Bronchial epithelial cell (primary cell): ENCODE data around the gene INCA1. TPM values are rescaled to one million over a fixed set of nuclear protein-coding genes. Genes with fewer than 3 reads are reported as not detected.
A peak's percentile ranks its signal among the peaks of the same experiment; 100 is the strongest.

Experiments
- DNase-seq: peaks from one replicate; pipeline ENCODE4 v3.0.0-alpha.2; 2010; ENCODE audit warnings: low read depth
- FAIRE-seq: peaks from 2 replicates; lab custom pipeline; 2011; peaks lifted over from hg19 to GRCh38; lab: Jason Lieb, UNC
- H3K27me3 ChIP-seq: 2 replicates; pipeline ENCODE4 v1.5.1; 2011; ENCODE audit warnings: low read length; ENCODE audit not compliant: control insufficient read depth, insufficient read depth
- H3K36me3 ChIP-seq: 2 replicates; pipeline ENCODE4 v1.5.1; 2011; ENCODE audit warnings: low read length; ENCODE audit not compliant: control insufficient read depth, insufficient read depth
- H3K4me3 ChIP-seq: 2 replicates; pipeline ENCODE4 v1.5.1; 2011; ENCODE audit warnings: mild to moderate bottlenecking, low read depth, low read length, control low read depth
- total RNA-seq: library from RNA; depleted of rRNA; stranded (reverse); fragments of >200 nt; gene quantifications from 2 replicates; pipeline ENCODE4 v1.2.1, GENCODE V29; 2014
- TF ChIP-seq, protein P1 (sequence below): IDR thresholded peaks from 2 replicates; pipeline ENCODE4 v1.5.1; 2011; ENCODE audit warnings: mild to moderate bottlenecking, moderate library complexity, low read length, control low read depth, inconsistent platforms; ENCODE audit not compliant: insufficient read depth, severe bottlenecking

Gene INCA1
- total RNA-seq, 1 donor from 2014 or later = 0.53 TPM

DNA sequence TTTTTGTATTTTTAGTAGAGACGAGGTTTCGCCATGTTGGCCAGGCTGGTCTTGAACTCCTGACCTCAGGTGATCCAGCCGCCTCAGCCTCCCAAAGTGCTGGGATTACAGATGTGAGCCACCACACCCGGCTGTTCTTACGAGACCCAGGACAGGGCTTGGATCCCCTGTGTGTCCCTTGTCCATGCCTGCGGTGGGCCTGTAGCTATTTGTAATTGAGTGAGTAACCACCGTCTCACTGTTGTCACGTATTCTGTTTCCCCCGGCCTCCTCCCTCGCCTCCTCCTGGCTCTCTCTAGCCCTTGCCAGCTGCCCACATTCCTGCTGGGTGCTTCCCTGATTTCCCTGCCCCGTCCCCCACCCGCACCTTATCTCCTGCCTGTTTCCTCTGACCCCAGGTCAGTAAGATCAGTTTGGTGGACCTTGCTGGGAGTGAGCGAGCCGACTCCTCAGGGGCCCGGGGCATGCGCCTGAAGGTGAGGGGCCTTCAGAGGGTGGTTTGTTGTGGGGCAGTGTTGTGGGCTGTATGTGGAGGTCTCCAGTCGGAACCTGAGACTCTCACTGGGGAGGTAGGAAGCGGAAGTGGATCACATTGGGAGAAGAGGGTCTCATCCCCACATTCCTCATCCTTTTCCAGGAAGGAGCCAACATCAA is 6.0 kb upstream of the INCA1 start:
- Histone ChIP-seq H3K36me3 (peaks cover 60% of the 10 kb centered on the region), H3K4me3 (no peak overlapping the region), H3K27me3 (no peaks in the 10 kb centered on the region)
- no peak for DNase-seq
- FAIRE-seq = no peak
- TF ChIP-seq, protein P1, sequence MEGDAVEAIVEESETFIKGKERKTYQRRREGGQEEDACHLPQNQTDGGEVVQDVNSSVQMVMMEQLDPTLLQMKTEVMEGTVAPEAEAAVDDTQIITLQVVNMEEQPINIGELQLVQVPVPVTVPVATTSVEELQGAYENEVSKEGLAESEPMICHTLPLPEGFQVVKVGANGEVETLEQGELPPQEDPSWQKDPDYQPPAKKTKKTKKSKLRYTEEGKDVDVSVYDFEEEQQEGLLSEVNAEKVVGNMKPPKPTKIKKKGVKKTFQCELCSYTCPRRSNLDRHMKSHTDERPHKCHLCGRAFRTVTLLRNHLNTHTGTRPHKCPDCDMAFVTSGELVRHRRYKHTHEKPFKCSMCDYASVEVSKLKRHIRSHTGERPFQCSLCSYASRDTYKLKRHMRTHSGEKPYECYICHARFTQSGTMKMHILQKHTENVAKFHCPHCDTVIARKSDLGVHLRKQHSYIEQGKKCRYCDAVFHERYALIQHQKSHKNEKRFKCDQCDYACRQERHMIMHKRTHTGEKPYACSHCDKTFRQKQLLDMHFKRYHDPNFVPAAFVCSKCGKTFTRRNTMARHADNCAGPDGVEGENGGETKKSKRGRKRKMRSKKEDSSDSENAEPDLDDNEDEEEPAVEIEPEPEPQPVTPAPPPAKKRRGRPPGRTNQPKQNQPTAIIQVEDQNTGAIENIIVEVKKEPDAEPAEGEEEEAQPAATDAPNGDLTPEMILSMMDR = no peak

GRCh38 chr17:5002121-5002788 is 4.9 kb upstream of the INCA1 start:
- Histone ChIP-seq H3K36me3 (peaks cover 51% of the 10 kb centered on the region), H3K4me3 (no peak overlapping the region), H3K27me3 (no peaks in the 10 kb centered on the region)
- DNase-seq (no peak), FAIRE-seq (peak; percentile 77)
- TF ChIP-seq, protein P1 = no peak

- no peak for FAIRE-seq
- peaks cover 38% of the 10 kb centered on the region for H3K36me3 ChIP-seq
Observed at GRCh38 chr17:5000237-5000639, 2.9 kb upstream of the INCA1 start.

DNA sequence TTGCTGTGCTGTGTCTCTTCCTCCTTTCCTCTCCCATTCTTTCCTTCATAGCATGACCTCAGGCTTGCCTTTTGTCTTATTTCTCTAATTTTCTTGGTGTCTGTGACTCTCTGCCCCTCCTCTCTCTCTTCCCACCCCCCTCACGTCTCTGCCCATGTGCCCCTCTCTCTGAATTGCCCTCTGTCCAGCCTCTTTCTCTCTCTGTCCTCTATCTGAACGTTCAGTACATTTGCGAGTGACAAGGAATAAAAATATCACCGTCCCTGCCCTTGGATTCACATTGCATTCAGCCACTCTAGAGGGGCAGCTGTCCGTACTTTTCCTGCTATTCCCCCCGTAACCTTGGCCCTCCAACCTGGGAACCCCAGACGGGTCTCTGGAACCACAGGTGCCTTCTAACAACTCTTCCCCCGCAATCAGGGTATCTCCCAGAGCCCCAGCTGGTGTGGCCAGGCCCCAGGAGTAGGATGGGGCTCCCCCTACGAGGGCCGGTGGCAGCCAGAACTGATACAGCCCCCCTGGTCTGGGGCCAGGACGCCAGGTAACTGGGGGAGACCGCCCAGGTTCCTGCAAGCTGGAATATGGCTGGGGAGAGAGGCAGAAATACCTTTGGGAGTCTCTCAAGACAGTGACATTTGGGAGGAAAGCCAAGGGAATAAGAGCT is 2.2 kb upstream of the INCA1 start:
- peaks cover 33% of the 10 kb centered on the region for H3K36me3 ChIP-seq
- TF ChIP-seq, protein P1 = no peak
- FAIRE-seq (no peak), DNase-seq (no peak)
- peak overlapping the region; percentile 97 for H3K4me3 ChIP-seq
- no peaks in the 10 kb centered on the region for H3K27me3 ChIP-seq

More at GRCh38 chr17:5000237-5000639, 2.9 kb upstream of the INCA1 start:
- TF ChIP-seq, protein P1 = no peak
- Histone ChIP-seq H3K4me3 (no peak overlapping the region), H3K27me3 (no peaks in the 10 kb centered on the region)
- no peak for DNase-seq

- H3K27me3 ChIP-seq = no peaks in the 10 kb centered on the region
- TF ChIP-seq, protein P1 = no peak
- no peak for FAIRE-seq
- peak overlapping the region; percentile 97 for H3K4me3 ChIP-seq
- peaks cover 26% of the 10 kb centered on the region for H3K36me3 ChIP-seq
- no peak for DNase-seq
Observed at GRCh38 chr17:4998732-4999429, 1.6 kb upstream of the INCA1 start.
